Middle frontal gyrus (tissue), 1 donor: Measurements from ENCODE around the gene SLC26A1.
A peak's percentile ranks its signal among the peaks of the same experiment; 100 is the strongest.

Experiments
- DNase-seq: peaks from one replicate; pipeline ENCODE4 v3.0.0-alpha.2; 2015; ENCODE audit warnings: low spot score; ENCODE audit errors: extremely low spot score

The SLC26A1 gene

DNA sequence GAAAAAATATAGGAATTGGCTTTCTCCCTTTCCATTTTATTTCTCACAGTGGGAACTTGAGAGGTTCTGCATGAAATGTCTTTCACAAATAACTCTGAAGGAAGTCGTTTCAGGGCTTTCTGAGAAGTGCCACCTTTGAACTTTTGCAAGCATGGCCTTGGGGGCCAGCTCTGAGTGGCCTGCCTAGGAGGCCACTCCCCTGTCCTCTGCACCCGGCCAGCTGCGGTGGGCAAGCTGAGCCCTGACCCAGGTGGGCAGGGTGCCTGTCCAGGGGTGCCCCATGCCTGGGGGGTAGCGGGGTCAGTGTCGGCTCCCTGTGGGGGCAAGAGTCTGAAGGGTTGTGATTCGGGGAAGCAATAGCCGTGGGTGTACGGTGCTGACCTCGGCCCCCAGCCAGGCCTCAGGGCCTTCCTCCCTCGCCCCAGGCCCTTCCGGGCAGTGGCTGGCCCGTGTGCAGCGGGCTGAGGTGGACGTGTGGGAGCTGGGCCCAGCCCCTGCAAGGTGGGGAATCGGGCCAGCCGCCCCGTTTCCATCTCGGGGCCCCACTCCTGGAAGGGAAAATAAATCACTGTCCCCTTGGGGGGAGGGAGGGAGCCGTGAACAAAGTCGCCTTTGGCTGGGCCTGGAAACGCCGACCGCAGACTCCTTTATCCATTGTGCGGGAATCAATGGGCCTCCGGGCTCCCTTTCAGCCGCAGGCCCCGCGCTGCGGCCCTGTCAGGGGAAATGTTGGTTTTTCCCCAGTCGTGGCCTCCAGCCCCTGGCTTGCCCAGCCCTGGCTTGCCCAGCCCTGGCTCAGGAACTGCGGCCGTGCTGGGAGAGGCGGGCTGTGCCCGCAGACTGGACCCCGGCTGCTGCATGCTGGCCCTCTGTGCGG lies 21.3 kb upstream of the SLC26A1 start:
- peak; percentile 77 for DNase-seq

DNA sequence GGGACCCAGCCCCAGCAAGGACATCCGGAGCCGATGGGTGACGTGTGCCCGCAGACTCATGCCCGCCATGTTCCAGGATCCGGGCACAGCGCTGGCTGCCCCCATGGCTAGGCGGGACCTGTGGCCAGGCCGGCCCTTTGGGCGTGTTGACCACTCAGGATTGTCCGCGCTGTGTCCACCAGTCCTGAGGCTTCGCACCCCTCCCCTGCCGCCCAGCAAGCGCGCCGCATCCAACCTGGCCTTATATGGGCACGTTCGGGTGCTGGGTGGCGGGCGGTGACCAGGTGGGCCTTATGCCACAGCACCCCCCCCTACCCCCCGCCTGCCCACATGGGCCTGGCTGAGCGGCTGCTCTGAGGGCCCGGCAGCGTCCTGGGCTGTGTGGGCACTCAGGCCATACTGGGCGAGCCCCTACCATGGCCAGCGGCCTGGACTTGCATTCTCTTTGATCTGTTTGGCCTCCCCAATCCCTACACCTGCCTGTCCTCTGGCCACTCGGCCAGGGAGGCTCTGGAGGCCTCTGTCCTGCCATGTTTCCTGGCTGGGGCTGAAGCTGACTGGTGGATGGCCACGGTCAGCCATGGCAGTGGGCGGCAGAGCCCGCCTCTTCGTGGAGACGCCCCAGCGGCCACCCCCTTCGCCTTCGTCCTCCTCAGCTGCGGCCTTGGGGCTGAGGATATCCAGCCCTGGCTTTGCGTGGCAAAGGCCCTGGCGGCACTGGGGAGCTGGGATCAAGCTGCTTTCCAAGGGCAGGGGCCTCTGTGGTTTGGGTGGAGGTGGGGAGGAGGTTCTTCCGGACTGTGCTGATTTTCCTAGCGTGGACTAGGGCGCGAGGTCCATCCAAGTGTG lies 20.2 kb upstream of the SLC26A1 start:
- DNase-seq, result no peak

DNA sequence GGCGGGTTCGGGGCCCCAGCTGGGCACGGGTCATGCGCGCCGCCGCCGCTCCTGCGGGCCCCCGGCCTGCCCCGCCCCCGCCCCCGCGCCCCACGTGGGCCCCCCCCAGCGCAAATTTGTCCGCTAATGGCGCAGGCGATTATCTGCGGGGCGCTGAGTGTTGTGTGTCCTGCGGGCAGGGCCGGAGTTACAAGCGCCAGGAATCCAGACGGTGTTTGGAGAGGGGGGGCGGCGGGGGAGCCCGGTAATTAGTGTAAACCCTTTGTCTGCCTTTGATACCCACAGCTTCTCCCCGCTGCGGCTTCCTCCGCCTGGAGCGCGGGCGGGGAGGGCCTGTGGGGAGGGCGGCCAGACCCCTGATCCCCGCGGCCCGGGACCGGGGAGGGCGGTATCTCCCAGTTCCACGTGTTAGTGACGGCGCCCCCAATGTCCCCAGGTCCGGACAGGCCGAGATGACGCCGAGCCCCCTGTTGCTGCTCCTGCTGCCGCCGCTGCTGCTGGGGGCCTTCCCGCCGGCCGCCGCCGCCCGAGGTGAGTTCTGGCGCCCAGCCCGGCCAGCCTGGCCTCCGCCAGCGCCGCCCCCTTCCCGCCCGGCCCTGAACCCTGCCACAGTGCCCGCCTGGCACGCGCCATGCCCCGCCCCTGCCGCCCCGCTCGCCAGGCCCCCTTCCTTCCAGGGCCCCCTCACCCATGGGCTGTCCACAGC lies 19.0 kb upstream of the SLC26A1 start:
- DNase-seq, result no peak

DNA sequence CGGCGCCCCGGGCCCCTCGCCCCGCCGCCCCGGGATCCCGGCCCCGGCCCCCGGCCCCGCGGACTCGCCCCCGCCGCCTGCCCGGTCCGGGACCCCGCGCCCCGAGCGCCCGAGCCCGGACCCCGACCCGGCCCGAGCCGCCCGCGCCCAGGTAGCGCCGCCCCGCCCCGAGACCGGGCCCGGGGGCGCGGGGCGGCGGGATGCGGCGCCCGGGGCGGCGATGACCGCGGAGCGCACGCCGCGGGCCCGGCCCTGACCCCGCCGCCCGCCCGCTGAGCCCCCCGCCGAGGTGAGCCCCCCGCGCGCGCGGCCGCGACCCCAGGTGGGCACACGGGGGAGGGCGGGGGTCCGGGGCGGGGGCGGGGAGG lies 18.4 kb upstream of the SLC26A1 start:
- DNase-seq, result no peak

DNA sequence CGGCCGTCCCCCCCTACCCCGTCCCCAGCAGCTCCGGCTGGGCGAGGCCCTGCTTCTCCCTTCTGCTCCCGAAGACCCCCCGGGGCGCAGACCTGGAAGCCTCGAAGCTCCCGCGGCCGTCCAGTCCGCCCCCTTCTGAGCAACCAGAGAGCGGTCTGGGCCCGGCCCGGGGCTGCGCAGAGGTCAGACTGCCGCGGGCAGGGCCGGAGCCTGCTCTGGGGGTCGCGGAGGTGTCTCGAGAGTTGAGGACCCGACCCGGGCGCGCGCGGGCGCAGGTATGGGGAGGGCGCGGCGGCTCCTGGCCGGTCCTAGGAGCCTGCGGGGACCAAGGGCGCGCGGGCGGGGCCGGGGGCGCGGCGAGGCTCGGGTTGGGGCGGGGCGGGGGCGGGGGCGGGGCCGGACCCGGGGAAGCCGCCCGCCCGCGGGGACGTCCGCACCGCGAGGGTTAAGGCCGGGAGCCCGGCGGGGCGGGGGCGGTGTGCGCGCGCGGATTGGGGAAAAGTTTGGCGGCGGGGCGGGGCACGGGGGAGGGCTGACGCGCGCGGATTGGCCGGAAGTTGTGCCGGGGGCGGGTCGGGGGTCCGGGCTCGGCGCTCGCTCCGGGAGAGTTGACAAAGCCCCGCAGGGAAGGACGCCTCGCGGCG lies 17.9 kb upstream of the SLC26A1 start, which contains the start of gene FGFRL1:
FGFRL1 (plus strand) TSS at position 605 of the 644 bp plus-strand sequence. CDS start 860 bp downstream, outside the sequence.
- no peak for DNase-seq

DNA sequence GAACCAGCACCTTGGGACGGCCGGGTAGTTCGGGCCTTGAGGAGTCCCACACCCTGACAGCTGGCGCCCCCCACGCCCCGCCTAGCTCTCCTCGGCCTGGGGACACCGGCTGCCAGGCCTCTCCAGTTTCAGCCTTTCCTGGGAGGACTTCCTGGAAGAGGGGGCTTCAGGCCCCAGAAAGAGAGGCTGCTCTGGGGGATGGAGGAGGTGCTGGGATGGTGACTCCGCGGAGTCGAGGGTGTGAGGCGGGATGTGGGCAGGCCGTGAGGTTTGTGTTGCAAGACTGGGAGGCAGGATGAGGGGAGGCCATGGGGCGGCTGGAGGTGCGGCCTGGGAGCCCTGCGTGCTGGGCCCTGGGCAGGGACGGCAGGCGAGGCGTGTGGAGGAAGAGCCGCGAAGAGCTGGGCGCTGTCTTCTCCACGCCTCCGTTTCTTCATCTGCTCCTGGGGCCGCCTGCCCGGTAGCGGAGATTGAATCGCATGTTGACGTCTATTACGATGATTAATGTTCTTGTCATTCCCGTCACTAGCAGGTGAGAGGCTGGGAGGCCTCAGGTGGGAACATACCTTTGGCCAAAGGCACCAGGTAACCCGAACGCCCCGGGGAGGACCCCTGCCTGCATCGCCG lies 17.3 kb upstream of the SLC26A1 start:
- DNase-seq, result no peak

DNA sequence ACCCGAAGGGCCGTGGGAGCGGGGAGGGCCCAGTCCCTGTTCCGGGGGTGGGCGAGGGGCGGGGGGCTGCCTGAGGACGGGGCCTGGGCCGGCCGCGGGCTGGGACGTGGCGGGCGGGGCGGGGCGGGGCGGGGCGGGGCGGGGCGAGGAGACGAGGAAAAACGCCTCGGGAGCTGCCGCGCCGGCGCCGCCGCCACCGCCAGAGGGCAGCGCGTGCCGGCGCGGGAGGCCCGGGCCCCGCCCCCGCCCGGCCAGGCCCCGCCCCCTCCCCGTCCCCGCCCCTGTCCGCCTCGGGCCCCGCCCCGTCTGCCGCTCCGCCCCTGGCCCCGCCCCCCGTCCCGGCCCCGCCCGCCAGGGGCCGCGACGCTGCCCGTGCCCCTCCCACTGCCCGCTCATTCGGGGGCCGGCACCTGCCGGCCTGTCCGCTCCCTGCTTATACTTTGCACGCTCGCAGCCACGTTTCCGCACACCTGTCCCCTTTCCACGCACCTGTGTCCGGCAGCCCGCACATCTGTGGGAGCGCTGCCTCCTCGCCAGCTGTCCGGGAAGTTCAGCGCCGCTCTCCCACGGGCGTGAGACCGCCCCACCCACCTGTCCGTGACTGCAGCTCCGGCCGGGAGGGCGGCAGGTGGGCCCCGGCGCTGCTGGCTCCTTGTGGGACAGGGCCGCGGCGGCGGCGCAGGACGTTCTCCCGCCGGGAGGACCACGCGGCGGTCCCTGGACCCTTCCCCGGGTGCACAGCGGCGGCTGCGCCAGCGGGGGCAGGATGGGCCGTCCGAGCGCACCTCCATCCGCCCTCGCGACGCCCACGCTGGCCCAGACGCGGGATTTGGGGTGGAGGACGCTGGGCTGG lies 16.6 kb upstream of the SLC26A1 start:
- no peak for DNase-seq

DNA sequence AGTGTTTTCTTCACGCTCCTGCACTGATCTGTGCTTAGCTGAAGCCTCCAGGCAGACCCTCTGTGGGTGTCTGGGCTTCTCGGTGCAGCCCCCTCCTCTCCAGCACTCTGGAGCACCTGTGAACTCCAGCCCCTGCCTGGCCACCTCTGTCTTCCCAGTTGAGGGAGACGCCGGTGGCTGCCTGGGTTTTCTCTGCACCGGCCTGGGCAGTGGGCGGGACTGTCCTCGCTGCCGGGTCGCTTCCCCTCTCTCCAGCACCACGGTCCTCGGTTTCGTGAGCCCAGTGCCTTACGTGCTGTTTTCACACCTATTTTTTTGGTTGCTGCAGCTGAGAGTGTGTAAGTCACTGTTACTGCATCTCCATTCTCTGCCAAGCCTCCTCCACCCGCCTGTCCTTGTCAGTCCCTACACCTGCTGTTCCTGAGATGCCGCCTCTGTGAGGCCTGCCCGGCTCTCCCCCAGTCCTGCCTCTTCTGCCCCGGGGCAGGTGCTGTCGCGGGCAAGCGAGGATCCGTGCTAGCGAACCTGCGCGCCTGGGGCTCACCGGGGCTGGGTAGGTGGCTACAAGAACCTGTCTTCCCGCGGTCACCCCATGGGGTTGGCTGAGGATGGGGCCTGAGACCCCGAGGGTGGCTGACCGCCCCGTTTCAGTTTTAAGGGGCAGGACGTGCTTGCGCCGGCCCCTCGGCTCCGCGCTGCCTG lies 15.8 kb upstream of the SLC26A1 start:
- DNase-seq, result no peak

DNA sequence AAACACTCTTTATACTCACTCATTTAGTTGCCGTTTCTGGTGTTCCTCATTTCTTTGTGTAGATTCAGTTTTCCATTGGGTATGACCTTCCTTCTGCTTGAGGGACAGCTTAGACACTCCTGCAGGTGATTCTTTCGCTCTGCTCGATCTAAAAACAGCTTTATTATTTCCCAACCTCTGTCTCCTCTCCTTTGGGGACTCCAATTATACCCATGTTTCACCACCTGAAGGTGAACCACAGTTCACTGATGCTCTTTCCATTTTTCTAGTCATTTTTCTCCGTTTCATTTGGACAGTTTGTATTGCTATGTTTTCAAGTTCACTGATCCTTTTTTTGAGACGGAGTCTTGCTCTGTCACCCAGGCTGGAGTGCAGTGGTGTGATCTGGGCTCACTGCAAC lies 13.7 kb upstream of the SLC26A1 start:
- DNase-seq, result no peak

DNA sequence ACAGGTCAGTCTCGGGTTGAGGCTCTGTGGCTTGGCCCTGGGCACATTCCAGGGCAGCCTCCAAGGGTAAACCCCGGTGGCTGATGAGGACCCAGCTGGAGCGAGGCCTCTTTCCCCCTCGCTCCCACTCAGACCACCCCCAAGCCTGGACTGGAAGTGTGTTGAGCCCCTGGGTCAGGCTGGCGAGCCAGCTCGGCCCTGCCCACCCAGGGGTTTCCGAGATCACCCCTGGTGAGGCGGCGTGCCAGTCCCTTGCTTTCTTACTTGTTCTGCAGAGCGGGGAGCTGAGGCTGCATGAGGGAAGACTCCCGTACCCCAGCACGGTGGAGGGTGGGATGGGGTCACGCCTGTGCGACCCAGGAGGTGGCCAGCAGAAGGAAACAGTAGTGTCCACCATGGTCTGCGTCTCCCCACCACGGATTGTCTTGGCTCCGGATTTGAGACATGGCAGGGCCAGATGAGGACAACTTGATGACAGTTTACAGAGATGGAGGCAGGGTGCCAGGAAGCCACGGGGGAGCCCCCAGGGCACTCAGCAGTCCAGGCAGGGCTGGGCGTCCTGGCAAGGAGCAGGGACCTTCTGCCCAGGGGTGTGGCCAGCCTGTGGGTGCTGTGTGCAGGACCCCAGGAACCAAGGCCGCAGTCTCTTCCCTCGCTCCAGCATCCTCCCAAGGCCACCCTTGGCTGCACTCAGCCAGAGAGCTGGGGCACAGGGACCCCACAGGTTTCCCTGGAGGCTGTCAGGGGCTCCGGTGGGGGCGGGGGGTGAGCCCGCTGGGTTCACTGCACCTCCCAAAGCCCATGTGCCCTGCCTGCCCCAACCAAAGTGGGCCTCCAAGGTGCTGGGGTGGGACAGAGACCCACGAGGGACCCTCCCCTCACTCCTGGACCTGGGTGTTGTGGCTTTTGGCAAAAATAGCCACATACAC lies 11.6 kb upstream of the SLC26A1 start:
- DNase-seq, result no peak

DNA sequence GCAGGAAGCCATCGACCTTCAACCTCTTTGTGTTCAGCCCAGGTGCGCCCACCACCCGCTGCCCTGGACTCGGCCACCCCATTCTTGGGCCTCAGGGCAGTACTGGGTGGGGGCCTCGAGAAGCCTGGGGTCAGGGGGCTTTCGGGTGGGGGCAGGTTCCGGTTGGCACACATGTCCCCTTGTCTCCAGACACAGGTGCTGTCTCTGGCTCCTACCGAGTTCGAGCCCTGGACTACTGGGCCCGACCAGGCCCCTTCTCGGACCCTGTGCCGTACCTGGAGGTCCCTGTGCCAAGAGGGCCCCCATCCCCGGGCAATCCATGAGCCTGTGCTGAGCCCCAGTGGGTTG lies 10.8 kb upstream of the SLC26A1 start:
- DNase-seq, result no peak

DNA sequence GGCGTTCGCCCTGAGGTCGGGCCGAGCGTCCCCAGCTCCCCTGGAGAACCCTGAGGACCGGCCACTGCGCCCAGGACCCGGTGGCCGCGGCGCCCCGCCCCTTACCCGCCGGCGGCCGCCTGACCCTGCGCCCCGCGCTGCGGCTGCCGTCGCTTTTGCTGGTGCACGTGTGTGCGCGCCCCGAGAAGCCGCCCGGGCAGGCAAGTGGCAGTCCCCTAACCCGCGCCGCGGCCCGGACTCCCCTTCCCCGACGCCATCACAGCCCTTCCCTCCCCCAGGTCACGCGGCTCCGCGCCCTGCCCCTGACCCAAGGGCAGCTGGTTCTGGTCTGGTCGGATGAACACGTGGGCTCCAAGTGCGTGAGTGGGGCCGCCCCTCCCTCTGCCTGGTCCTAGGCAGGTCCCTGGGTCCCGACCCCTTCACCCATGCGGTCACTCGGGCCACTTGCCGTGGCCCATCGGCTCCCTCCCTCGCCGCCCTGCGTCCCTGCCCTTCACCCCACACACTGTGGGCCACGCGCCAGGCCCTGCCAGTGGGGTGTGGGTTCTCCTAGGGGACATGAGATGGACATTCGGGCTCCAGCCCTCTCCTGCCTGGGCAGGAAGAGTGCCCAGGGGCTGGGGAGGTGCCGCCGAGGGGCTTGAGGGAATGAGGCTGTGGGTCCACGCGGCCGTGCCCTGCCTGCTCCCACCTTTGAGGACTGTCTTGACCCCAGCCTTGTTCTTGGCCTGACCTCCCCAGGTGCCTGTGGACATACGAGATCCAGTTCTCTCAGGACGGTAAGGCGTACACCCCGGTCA lies 10.3 kb upstream of the SLC26A1 start:
- DNase-seq, result no peak

DNA sequence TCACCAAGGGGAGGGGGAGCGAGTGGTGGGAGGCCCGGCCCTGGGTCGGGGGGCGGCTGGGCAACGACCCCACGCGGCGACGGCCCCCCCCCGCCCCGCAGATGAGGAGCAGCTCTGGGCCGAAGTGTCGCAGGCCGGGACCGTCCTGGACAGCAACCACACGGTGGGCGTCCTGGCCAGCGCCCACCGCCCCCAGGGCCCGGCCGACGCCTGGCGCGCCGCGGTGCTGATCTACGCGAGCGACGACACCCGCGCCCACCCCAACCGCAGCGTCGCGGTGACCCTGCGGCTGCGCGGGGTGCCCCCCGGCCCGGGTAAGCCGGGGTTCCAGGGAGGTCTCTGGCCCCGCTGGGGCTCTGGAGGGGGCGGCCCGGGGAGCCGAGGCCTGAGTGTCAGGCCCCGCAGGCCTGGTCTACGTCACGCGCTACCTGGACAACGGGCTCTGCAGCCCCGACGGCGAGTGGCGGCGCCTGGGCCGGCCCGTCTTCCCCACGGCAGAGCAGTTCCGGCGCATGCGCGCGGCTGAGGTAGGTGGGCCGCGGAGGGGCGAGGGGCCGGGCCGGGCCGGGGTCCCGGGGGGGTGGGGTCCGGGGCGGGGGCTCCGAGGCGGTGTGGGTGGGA lies 9.5 kb upstream of the SLC26A1 start:
- DNase-seq, result no peak

DNA sequence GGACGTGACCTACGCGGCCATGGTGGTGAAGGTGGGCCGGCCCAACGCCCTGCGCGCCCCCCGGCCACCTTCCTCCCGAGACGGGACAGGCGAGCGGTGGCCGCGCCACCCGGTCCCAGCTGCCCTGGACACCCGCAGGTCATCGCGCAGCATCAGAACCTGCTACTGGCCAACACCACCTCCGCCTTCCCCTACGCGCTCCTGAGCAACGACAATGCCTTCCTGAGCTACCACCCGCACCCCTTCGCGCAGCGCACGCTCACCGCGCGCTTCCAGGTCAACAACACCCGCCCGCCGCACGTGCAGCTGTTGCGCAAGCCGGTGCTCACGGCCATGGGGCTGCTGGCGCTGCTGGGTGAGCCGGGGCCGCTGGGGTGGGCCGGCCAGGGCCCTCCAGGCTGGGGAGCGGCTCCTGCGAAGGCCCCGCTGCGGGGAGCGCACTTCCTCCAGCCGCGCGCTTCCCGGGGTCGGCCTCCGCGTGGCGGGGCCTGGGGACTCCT lies 9.0 kb upstream of the SLC26A1 start:
- DNase-seq, result no peak

DNA sequence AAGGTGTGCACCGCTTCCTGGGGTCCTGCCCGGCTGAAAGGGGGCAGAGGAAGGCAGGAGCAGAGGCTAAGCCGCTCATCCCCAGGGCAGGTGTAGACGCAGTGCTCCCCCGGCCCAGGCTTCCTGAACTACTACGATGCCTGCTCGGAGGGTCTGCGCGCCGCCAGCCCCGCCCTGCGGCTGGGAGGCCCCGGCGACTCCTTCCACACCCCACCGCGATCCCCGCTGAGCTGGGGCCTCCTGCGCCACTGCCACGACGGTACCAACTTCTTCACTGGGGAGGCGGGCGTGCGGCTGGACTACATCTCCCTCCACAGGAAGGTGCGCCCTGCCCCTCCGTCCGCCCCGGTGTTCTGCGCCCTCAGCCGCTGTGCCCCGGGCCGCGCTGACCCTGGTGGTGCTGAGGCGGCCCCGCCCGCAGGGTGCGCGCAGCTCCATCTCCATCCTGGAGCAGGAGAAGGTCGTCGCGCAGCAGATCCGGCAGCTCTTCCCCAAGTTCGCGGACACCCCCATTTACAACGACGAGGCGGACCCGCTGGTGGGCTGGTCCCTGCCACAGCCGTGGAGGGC lies 8.4 kb upstream of the SLC26A1 start:
- DNase-seq, result no peak

DNA sequence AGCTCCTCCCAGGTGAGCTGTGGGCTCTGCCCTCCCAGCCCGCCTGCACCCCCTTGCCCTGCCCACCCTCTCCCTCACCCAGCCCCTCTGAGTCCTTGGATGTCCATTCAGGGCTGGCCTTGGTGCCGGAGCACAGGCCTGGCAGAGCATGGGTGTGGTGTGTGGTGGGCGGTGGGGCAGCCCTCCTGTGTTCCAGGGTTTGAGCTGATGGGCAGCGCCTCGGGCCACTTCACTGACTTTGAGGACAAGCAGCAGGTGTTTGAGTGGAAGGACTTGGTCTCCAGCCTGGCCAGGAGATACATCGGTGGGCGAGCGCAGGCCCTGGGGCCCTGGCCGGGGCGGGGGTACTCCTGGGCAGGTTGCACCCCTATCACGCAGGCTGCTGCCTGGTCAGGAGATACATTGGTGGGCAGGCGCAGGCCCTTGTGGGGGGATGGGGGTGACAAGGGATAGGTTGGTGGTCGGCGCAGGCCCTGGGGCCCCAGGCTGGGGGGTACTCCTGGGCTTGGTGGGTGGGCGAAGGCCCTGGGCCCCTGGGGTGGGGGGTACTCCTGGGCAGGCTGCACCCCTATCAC lies 7.6 kb upstream of the SLC26A1 start:
- DNase-seq, result no peak
